ENCODE data around the gene ASTL.

The ASTL gene

DNA sequence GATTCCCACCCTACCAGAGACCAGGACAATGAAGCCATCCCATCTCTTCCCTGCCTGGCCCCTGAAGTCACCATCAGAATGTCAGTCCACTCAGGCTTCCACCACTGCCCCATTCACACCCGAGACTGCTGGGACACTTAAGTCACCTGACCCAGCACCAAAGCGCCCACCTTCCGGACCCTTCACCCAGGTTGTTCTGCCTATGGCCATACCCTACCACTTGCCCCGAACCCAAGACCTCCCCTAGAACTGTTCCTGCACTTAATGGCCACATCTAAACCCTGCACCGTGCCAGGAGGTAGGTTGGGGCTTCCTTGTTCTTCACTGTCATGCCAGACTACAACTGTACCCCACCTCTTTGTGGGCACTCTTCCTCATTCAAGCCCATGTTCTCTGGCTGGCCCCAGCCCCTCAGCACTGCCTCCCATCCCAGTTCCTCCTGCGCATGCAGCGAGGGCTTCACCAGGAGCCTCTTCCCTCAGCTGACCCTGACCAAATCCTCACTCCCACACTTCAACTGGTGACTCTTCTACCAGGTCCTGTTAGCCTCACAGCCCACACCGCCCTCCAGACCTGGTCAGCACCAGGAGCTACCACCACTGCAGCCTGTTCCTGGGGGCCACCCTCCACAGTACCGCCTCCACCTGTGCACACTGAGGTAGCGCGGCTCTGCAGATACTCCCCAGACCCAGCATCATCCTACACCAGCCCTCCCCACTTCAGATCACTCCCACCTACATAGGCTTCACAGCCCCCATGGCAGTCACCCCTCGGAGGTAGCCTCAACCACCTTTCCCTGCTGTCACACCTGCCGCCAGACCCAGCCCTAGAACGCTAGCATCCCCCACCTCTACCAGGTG lies 13.7 kb downstream of the ASTL start:
- no peak for DNase-seq

DNA sequence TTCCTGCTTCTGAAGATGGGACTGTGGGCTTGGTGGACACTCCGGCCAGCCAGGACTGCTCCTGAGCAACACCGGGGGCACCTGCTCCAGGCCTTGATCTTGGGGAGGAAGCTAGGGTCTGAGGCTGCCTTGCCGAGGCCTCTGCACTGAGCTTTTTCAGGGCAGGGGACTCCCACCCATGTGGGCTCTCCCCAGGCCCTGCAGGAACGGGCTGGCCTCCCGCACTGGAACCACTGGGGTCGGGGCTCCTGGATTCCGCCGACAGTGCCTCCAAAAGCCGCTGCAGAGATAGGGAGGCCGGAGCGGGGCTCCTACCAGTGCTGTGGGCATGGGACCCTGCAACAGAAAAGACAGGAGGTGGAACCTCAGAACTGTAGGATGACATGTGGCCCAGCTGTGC lies 14.4 kb downstream of the ASTL start:
- DNase-seq: no peak

DNA sequence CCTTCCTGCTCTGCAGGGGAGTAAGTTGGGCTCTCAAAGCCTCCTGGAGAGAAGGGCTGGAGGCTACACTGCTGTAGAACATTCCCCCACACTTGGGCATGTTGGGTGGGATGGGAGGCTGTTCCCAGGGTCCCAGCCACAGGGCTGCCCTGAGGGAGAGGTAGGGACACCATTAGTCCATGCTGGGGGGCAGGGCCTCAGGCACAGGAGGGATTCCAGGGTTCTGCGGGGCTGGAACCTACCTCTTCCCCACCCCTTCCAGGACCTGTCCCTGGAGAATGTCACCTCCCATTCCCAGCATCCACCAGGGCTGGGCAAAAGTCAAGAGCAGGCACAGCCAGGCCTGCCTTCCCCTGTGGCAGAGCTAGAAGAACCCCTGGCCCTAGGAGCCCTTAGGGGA lies 15.0 kb downstream of the ASTL start:
- no peak for DNase-seq

DNA sequence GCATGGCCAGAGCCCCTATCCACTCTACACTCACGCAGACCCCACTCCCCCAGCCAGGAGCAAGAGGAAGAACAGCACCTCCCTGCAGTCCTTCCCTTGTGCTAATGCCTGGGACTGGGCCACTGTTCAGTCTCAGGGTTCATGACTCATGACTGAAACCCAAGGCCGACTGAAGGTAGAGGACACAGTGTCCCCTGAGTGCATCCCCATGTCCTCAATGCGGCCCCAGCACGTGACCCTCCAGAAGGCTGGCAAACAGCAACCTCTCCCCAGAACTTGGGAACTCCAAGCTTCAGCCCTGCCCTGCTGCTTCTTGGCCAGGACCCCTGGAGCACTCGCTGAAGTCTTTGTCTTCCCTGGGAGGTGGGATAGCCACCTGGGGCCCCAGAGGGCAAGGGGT lies 15.9 kb downstream of the ASTL start:
- DNase-seq: no peak

DNA sequence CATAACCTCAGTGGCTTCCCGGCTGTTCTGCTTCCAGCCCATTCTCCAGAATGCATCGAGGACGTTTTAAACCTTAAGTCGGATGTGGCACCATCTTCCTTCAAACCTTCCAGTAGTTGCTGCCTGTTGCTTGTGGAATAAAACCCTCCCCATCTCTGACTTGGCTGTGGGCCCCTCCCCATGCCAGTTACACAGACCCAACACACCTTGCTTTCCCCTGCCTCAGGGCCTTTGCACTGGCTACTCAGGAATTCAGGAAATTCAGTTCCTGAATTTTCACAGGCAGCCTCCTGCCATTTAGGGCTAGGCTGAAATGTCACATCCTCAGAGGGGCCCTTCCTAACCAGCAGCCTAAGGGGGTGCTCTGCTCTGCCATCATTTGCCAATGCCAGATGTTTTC lies 16.9 kb downstream of the ASTL start:
- DNase-seq: no peak

DNA sequence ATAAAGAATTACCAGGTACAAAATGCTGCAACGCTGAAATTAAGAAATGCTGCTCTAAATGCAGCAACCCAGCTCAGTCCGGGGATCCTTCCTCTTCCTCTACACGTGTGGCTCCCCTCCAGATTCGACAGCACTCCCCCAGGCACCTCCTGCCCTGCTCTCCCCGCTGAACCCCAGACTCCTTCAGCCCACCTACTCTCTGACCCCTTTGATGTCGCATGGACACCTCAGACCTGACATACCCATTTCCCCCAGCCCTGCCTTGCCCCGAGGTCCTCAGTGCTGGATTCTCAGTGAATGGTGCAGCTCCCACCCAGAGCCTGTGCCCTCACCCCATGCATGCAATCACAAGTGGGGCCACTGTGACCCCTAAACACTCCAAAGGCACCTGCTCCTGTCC lies 17.3 kb downstream of the ASTL start:
- DNase-seq: no peak

DNA sequence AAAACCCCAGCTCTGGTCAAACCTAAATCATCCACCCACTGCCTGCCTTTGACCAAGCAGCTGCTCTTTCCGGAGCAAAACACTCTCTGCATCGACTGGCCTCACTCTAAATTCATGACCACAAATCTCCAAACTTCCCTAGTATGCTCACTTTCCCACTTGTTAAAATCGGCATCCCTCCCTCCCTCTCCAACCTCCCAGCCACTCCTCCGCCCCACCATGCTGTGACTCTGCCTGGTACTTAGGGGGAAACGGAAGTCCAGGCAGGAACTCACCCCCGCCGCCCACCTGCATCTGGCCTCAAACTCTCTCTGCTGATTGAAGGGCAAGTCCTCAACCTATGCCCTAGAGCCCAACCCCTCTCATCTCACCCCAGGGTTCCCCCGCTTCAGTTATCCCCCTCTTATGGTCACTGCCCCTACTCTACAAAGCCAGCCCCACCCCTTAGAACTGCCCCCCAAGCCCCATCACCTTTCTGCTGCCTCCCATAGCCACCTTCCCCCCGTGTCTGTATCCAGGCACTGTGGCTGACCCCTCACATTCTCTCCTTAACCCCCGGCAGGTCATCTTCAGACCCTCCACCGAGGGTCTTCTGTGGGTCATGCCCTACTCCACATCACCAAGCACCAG lies 18.1 kb downstream of the ASTL start:
- DNase-seq: no peak

DNA sequence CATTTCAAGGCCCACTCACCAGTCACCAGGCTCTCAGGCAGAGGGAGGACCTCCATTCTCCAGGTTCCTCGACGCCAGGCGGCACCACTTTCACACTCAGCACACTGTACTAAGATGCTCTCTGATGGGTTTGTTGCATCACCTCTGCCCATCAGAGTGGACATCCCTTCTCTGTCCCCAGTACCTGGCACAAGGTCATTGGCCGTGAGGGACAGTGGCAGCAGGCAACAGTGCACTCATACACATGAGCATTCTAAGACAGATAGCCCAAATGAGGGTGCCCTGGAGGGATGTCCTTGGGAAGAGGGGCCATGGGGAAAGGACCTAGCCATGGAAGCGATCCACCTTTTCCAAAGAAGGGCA lies 18.9 kb downstream of the ASTL start:
- DNase-seq: no peak

DNA sequence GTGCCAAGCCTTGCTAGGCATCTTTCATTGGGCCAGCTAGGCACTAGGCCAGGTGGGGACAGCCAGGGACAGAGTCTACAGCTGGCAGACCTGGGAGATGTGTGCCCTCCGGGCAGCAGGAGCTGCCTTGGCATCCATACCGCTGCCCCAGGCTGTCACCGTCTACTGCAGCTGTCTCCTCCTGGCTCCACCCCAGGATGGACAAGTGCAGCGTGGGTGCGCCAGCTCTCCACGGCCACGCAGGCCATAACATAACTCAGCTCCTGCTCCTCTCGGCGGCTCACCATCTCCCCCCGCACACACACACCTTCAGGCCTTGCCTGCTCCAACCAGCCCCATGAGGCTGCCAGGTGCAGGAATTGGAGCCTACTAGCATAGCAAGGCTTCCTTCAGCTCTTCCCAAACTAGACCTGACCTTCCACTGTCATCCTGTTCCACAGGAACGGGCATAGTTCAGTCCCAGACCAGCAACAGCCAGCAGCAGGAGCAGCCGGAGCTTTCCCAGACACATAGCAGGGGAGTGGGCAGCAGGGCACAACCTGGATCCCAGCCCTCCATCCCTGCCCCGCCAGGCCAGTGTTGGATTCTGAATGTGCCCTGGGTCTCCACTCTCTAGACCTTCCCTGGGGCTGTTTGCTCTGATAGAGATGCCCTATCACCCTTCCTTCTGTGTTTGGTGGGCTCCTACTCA lies 19.5 kb downstream of the ASTL start:
- DNase-seq: no peak

DNA sequence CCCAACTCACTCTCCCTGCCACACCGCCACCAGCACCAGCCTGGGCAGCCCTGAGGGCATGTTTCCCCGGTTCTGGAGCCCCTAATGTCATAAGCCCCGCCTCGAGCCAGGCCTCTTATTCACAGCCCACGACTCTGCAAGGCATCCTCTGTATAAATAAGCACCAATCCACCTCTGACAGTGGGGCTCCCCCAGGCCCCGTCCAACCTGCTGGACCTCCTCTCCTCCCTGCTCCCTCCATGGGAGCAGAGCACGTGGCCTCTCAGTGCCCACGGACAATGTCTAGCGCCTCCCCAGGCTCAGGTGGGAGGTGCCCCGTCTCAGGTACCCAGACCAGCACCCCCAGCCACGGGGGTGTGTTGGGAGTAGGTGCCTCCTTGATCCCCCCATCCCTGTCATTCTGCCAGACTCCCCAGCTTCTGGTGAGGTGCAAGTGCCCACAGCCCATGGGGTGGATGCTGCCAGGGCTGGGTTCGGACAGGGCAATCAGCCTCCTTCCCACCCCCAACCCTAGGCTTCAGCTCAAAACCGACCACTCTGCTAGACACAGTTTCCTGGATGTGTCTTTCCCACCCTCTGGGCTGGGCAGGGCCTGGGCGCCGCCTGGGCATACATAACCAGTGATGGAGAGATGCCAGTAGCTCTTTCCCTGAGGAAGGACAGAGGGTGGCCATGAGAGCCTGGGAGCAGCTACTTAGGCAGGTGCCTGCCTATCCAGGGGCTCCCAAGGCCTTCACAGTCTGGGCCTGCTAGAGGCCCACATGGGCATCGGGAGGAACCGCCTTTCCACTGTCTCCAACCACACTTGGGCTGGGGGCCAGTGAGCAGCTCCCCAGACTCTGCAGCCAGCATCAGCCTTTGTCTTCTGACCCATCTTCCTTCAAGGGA lies 20.4 kb downstream of the ASTL start:
- no peak for DNase-seq

DNA sequence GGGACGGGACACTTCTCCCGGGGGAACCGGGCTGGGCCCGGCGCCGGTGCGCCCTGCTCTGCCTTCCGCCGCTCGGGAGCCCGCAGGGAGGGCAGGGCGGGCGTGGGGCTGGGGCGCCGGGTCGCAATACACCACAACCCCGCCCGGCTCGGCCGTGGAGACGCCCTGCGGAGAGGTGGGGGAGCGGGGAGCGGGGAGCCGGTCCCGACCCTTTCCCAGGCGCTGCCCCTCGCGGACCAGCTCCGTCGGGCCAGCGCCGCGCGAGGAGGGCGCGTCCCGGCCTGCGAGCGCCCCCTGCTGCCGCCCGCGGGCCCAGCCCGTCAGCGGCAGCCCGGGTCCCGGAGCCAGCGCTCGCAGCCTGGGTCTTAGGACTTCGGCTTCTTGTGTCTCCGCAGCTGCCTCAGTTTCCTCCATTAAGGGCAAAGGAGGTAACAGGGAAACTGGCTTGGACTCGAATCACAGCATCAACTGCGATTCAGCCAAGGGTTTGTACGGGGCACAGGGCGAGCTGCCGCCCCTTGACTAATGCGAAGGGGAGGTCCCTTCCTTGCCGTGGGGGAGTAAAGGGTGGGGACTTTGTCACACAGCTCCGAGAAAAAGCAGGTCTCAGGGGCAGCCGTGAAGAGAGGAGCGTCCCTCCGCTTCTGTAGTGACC lies 21.3 kb downstream of the ASTL start:
- DNase-seq: no peak

DNA sequence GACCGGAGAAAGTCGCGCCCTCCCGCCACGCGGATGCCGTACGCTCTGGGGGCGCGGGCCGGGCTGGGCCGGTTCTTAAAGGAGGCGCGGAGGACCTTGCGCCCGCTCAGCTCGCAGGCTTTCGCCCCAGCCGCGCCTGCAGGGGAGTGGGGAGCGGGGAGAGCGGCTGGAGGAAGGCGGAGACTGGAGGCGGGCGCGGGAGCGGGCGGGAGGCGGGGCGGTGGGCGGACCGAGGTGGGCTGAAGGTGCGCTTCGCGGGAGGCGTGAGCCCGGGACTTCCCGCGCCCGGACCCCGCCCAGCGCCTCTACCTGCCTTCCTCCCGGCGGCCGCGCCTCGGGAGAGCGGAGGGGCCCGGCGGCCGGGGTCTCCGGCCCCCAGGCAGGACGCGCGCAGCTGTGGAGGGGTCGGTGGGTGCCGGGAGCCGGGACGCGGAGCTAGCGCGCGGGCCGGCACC lies 21.9 kb downstream of the ASTL start, which contains the start of gene ADRA2B:
ADRA2B (minus strand) TSS at position 148 of the 455 bp plus-strand sequence. CDS start 422 bp downstream, outside the sequence.
- DNase-seq: no peak

DNA sequence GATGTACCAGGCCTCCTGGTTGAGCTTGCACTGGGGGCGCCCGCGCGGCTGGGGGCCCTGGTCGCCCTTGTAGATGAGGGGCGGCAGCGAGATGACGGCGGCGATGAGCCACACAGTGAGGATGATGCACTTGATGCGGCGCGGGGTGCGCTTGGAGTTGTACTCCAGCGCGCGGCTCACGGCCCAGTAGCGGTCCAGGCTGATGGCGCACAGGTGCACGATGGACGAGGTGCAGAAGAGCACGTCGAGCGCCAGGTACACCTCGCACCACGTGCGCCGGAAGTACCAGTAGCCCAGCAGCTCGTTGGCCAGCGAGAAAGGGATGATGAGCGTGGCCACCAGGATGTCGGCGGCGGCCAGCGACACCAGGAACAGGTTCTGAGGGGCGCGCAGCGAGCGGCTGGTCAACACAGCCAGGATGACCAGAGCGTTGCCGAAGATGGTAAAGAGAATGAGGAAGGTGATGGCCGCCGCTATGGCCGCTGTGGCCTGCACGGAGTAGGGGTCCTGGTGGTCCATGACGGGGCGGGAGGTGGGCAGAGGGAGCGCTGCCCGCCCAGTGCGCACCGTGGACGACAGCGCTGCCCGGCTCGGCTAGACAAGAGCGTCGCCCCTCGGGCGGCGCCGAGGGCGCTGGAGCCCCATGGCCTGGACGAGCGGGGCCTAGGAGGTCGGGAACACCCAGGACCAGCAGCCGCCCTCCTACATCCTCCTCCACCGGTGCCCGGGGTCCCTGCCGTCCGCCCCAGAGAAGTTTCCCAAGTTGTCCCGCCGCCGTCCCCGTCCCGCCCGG lies 22.5 kb downstream of the ASTL start:
- DNase-seq: no peak

DNA sequence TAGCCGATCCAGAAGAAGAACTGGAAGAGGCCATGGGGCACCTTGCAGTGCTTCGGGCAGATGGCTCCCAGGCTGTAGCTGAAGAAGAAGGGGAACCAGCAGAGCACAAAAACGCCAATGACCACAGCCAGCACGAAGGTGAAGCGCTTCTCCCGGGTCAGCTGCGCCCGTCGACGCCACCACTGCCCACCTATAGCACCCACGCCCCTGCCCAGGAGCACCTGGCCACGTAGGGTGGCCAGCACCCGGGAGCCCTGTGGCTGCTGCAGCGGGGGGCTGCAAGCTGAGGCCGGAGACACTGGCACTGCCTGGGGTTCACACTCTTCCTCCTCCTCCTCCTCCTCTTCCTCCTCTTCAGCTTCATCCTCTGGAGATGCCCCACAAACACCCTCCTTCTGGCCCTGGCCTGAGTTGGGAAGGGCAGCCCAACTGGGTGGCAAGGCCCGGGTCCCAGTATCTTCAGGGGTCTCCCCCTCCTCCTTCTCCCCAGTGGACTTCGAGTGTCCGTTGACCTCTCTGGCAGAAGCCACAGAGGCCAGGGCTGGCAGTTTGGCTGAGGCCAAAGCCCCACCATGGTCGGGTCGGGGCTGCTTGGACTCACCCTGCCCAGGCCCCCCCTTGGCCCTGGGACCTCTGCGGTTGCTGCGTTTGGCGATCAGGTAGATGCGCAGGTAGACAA lies 23.3 kb downstream of the ASTL start:
- no peak for DNase-seq

DNA sequence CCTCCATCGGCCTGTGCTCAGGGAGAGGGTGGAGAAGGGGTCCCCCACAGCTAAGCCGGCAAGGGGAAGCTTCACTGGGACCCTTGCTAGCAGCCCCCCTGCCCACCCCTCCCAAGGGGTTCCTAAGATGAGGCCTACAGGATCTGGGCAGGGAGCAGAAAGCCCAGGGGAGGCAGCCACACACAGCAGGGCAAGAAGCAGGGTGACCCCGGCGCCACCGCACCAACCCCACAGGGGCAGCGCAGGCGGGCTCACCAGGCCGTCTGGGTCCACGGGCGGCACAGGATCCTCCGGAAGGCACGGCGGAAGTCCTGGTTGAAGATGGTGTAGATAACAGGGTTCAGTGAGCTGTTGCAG lies 23.8 kb downstream of the ASTL start:
- no peak for DNase-seq

DNA sequence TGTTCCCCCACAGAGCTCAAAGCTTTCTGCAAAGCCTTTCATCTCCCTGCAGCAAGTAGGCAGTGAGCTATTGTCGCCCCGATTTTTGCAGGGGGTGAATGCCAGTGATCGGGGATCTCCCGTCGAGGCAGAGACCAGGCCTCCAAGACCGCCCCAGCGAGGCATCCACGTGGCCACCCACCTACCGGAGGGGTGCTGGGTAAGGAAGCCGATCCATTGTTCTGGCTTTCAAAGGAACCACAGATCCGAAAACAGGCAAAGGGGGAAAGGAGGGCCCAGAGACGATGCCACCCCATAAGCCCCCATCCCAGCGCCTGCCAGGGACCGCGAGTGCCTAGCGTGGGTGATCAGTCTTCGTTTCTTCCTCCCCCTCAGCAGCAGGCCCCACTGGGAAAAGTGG lies 24.4 kb downstream of the ASTL start:
- no peak for DNase-seq

DNA sequence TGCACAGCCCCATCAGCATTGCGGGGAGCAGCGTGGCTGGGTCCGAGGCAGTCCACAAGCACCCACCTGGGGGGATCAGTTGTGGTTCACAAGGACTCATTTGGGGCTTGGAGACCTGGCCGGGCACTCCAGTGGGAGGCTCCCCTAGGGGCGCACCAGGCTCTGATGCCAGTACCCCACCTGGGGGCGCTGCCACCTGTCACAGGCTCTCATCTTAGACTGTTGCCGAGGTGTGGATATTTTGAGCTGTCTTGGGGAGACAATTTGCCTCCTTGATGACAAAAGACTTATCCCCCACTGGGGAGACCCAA lies 25.0 kb downstream of the ASTL start:
- no peak for DNase-seq

DNA sequence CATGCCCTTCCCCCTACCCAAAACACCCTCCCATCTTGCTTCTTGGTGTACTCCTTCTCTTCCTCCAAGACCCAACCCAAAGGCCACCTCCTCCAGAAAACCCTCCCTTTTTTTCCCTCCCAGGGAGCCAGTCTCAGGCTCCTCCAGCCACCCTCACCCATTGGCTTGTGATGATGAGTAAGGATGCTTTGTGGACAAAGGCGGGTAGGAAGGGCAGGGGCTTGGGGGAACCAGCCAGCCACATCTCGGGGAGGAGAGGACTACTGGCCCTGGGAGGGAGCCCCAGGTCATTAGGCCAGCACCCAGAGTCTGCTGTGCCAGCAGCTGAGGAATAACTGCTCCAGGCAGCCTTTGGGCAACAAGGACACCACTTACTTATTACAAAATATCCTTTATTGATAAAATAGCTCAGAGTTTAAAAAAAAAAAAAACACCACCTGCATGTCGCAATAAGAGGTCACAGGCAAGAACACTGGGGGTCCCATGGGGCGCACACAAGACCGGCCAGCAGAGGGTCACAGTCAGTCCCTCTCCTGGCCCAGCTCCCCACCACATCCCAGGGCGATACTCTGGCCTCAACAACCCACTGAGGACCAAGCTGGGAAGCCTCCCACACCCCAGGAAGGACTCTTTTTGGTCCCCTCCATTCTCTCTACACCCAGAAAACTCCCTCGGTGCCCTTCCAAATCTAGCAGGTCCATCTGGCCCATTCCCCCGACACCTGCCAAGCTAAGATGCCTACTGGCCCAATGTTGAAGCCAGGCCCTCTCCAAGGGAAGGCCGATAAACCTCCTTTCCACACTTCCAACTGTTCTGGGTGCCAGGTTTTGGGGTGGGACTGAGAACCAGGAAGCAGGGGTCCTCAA lies 25.6 kb downstream of the ASTL start:
- no peak for DNase-seq

DNA sequence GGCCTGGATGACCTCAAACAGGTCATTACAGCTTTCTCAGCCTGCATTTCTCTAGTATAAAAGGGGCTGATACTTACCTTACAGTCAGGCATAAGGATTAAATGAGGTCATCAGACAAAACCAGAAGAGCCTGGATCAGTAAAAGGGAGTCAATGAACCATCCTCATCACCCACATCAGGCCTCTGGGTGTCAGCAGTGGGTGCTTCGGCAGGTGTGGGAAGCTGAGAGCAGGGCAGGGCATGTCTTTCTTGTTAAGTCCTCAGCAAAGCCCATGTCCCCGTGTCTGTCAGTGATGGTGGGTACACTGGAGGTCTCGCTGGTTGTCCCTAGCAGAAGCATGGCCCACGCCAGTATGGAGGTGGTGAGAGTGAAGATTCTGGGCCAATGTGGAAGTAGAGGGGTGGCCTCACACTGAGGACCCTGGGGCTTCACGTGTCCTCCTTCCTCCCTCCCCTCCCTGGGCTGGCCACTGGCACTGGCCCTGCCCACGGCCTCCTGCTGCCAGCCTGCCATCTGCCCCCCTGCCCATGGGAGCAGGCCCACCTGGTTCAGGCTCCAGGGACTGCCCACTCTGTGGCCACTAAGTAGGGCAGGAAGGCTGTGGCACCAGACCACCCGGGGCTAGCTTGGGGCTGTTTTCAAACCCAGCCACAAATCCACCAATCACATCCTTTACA lies 26.3 kb downstream of the ASTL start:
- no peak for DNase-seq

DNA sequence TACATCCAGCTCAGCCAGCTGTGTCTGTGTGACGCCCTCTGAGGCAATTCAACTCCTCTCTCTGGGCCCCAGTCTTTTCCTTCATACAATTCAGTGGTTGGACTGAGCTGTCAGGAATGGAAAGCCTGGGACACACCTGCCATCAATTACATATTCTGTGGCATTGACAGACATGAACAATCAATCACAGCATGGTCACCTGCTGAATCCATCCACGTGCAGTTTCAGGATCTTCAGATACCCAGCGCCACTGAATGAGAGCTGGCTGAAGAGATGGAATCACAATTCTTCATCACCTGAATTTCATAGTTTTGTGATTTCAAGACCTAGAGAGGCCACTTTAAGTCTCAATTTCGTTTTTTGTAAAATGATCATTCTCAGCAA lies 27.1 kb downstream of the ASTL start:
- no peak for DNase-seq

Data from DMS 273 treated with DMSO at 0.1 percent for 48 hours (cell line).